Immature natural killer cell (primary cell): ENCODE results near the gene GPX4. TPM values are rescaled to one million over a fixed set of nuclear protein-coding genes. Genes with fewer than 3 reads are reported as not detected.
"Not testable (repeated sequence)": the region's sequence is repeated elsewhere in the genome, so short reads cannot be mapped to it uniquely, and the experiment has no call there.

ENCODE experiments used
- DNase-seq, 3 donors: peaks; one replicate each; pipeline ENCODE4 v3.0.0; 2022; ENCODE audit warnings: mixed read lengths in 1 of 3
- H3K27ac Mint-ChIP-seq, 6 donors: one replicate each; pipeline ENCODE4 v1.8.0; 2020; ENCODE audit warnings: mixed read lengths in 6 of 6, mild to moderate bottlenecking in 5 of 6, inconsistent platforms in 4 of 6, moderate library complexity in 3 of 6
- H3K27me3 Mint-ChIP-seq, 3 donors: one replicate each; pipeline ENCODE4 v1.8.0; 2020 to 2021; ENCODE audit warnings: low read depth in 3 of 3, mild to moderate bottlenecking in 3 of 3, mixed read lengths in 3 of 3, moderate library complexity in 3 of 3, inconsistent platforms in 1 of 3
- H3K36me3 Mint-ChIP-seq, 3 donors: one replicate each; pipeline ENCODE4 v1.8.0; 2020; ENCODE audit warnings: mixed read lengths in 3 of 3, inconsistent platforms in 2 of 3, mild to moderate bottlenecking in 2 of 3
- H3K4me1 Mint-ChIP-seq, 2 donors: one replicate each; pipeline ENCODE4 v1.8.0; 2020; ENCODE audit warnings: inconsistent platforms in 2 of 2, mild to moderate bottlenecking in 2 of 2, mixed read lengths in 2 of 2, moderate library complexity in 1 of 2
- H3K4me3 Mint-ChIP-seq, 5 donors: one replicate each; pipeline ENCODE4 v1.8.0; 2020; ENCODE audit warnings: mild to moderate bottlenecking in 5 of 5, mixed read lengths in 5 of 5, inconsistent platforms in 3 of 5, moderate library complexity in 3 of 5
- H3K9me3 Mint-ChIP-seq, 6 donors: one replicate each; pipeline ENCODE4 v1.8.0; 2020; ENCODE audit warnings: mild to moderate bottlenecking in 6 of 6, mixed read lengths in 6 of 6, inconsistent platforms in 4 of 6, moderate library complexity in 3 of 6
- polyA plus RNA-seq, 3 donors: library from polyadenylated mRNA; unstranded; fragments of 300-500 nt; fragmentation: Illumina TruSeq; gene quantifications; one replicate each; pipeline ENCODE4 v1.2.3, GENCODE V29; 2021

GPX4 gene
- polyA plus RNA-seq, 3 donors from 2014 or later = 225 to 320 (median 280) TPM

DNA sequence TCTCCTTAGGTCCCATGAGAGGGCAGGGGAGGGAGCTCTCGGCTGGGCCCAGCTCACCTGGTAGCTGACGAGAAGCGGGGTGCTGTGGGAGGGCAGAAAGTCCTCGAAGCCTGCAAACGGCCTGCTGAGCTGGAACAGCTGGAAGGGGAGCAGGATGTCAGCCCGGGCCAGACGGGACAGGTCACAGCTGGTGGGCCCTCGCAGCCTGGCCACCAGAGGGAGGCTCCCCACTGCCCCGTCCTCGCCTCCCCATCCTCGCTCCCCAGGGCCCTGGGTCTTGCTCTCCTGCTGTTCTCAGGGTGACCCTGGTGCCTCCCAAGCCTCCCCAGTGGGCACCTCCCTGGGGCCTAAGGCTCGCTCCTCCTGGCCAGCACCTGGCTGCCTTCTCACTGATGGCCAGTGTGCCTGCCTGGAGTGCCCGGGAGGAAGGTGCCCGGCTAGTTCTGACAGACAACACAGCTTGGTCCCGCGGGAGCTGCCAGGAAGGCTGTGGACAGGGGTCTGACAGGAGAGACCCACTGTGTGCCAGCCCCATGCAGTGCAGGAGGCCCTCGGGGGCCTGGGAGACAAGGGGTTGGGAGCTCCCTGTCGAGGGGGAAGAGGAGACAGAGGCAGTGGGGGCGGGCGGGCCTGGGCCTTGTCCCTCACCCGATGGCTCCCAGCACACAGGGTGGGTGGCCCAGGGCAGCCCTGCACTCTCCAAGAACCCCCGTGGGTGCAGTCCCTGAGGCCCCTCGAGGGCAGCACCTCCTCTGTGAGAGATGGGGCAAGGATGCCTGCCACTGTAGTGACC lies 20.3 kb downstream of the GPX4 start:
- Mint-ChIP-seq H3K4me3 (no peak overlapping the region), H3K27ac (no peak overlapping the region), H3K27me3 (peaks cover 0 to 3% (median 0%) of the 10 kb centered on the region in 3 donors), H3K4me1 (peaks cover 0 to 1% of the 10 kb centered on the region in 2 donors), H3K9me3 (no peaks in the 10 kb centered on the region), H3K36me3 (peaks cover 0 to 5% (median 4%) of the 10 kb centered on the region in 3 donors)
- DNase-seq = no peak

DNA sequence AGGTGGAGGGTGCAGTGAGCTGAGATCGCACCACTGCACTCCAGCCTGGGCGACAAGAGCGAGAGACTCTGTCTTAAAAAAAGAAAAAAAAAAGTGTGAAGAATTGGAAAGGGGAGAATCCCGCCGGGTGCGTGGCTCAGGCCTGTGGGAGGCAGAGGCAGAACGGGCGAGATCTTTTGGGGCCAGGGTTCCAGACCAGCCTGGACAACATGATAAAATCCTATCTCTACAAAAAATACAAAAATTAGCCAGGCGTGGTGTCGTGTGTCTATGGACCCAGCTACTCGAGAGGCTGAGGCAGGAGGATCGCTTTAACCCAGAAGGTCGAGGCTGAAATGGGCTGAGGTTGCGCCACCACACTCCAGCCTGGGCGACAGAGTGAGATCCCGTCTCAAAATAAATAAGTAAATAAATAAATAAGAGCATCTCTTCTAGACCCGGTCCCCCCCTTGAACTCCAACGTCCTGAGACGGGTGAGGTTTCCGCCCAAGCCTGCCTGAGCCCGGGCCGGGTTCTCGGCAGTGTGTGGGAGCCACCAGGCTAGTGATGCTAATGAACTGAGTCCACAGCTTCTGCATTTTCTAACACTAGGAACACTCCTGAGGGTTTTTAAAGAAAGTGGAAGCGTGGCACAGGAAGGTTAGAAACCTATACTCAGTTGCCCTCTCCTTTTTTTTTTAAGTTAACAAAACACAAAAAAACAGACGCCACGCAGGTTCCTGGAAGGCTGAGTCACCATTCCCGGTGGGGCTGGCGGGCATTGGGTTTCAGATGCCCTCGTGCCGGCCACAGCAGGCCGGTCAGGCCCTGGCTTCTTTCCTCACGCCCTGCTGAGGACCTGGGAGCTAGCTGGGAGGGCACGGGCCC lies 22.0 kb downstream of the GPX4 start:
- Mint-ChIP-seq H3K27ac (no peak overlapping the region), H3K36me3 (peaks cover 0 to 5% (median 4%) of the 10 kb centered on the region in 3 donors), H3K9me3 (no peaks in the 10 kb centered on the region), H3K4me1 (peaks cover 11 to 15% of the 10 kb centered on the region in 2 donors), H3K4me3 (no peak overlapping the region), H3K27me3 (peaks cover 0 to 10% (median 0%) of the 10 kb centered on the region in 3 donors)
- DNase-seq = no peak

DNA sequence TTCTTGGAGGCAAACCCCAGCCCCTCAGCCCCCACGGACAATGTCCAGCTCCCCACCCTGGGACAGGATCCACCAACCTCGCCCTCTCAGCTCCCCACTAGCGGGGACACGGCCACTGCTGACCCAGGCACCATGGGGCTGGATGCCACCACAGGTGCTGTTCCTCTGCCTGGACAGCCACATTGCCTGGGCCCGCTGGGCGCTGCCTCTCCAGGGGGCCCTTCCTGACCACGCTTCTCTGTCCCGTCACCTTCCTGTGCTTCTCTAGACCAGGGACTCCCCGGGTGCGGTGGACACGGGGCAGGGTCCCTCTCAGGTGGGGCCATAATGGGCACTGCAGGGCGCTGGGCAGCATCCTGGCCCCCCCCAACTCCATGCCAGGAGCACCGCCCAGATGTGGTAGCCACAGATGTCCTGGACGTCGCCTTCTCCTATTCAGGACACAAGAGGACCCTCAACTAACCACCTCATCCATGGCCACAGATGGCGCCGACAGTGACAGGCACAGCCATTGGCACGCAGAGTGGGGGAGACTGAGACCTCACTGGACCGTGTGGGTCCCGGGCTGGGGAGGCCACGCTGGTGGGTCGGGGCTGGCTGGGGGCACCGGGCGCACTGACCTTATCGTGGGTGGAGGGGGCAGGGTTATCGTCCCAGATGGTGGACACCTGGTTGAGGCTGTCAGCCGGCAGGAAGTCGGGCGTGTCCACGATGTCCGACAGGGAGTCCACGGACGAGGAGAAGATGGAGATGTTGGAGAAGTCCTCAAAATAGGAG lies 23.4 kb downstream of the GPX4 start:
- Mint-ChIP-seq H3K27me3 (peaks cover 0 to 11% (median under 1%) of the 10 kb centered on the region in 3 donors), H3K36me3 (peaks cover 0 to 4% (median 0%) of the 10 kb centered on the region in 3 donors), H3K4me3 (no peak overlapping the region), H3K9me3 (no peaks in the 10 kb centered on the region), H3K27ac (no peak overlapping the region), H3K4me1 (peaks cover 12 to 23% of the 10 kb centered on the region in 2 donors)
- no peak for DNase-seq

DNA sequence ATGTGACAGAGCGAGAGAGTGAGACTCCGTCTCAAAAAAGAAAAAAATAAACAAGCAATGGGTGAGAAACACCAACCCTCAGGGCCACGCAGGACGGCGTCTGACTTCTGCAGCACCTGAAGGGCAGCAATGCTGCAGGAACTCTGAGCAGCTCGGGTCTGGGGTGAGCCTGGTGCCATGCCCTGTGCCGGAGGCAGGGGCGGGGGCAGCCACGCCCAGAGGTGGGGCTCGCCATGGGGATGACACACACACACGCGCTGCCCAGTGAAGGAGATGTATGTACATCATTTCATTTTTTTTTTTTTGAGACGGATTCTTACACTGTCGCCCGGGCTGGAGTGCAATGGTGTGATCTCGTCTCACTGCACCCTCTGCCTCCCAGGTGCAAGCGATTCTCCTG lies 24.3 kb downstream of the GPX4 start:
- H3K27ac Mint-ChIP-seq = no peak overlapping the region
- H3K4me1 Mint-ChIP-seq = peaks cover 12 to 27% of the 10 kb centered on the region in 2 donors
- H3K27me3 Mint-ChIP-seq = peaks cover 6 to 19% (median 8%) of the 10 kb centered on the region in 3 donors
- H3K9me3 Mint-ChIP-seq = no peaks in the 10 kb centered on the region
- peaks cover 0 to 4% (median 0%) of the 10 kb centered on the region in 3 donors for H3K36me3 Mint-ChIP-seq
- no peak for DNase-seq
- H3K4me3 Mint-ChIP-seq = no peak overlapping the region

DNA sequence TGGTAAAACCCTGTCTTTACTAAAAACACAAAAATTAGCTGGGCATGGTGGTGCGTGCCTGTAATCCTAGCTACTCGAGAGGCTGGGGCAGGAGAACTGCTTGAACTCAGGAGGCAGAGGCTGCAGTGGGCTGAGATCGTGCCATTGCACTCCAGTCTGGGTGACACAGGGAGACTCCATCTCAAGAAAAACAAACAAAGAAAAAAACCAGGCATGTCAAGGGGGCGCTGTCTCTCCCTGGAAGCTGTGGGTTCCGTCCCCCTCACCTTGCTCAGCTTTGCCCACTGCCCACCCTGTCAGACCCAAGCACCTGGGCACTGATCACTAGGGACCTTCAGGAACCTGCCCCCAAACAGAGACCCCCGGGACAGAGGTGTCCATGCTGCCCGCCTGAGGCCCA lies 25.3 kb downstream of the GPX4 start:
- peak overlapping the region in 1 of 6 donors; percentile 10 for H3K27ac Mint-ChIP-seq
- peaks cover 20 to 34% of the 10 kb centered on the region in 2 donors for H3K4me1 Mint-ChIP-seq
- not testable (repeated sequence) for H3K9me3 Mint-ChIP-seq, DNase-seq, H3K36me3 Mint-ChIP-seq, H3K4me3 Mint-ChIP-seq
- H3K27me3 Mint-ChIP-seq = peaks cover 12 to 23% (median 13%) of the 10 kb centered on the region in 3 donors

DNA sequence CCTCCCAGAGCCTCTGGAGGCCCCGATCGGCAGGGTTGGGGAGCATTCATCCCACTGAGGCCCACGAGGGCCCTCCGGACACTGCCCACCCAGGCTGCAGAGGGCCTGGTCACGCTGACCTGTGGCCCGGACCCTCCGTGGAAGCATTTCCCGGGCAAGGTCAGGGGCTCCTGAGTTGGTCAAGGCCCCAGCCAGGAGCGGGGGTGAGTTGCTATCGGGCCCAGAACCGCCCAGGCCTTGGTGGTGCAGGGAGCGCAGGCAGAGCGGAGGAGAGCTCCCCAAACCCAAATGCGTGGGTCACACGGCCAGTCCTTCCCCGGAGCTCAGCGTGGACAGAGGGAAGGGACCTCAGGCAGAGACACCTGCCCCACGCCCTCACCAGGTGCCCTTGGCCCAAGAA lies 25.7 kb downstream of the GPX4 start:
- H3K4me1 Mint-ChIP-seq = peaks cover 24 to 38% of the 10 kb centered on the region in 2 donors
- H3K9me3 Mint-ChIP-seq = peaks cover 0 to 1% (median 0%) of the 10 kb centered on the region in 6 donors
- H3K36me3 Mint-ChIP-seq = peaks cover 0 to 4% (median 0%) of the 10 kb centered on the region in 3 donors
- H3K4me3 Mint-ChIP-seq = peak overlapping the region in 2 of 5 donors; percentile 18 to 82
- H3K27me3 Mint-ChIP-seq = peaks cover 12 to 21% (median 13%) of the 10 kb centered on the region in 3 donors
- no peak for DNase-seq
- peak overlapping the region in 3 of 6 donors; percentile 49 to 90 (median 79) for H3K27ac Mint-ChIP-seq

DNA sequence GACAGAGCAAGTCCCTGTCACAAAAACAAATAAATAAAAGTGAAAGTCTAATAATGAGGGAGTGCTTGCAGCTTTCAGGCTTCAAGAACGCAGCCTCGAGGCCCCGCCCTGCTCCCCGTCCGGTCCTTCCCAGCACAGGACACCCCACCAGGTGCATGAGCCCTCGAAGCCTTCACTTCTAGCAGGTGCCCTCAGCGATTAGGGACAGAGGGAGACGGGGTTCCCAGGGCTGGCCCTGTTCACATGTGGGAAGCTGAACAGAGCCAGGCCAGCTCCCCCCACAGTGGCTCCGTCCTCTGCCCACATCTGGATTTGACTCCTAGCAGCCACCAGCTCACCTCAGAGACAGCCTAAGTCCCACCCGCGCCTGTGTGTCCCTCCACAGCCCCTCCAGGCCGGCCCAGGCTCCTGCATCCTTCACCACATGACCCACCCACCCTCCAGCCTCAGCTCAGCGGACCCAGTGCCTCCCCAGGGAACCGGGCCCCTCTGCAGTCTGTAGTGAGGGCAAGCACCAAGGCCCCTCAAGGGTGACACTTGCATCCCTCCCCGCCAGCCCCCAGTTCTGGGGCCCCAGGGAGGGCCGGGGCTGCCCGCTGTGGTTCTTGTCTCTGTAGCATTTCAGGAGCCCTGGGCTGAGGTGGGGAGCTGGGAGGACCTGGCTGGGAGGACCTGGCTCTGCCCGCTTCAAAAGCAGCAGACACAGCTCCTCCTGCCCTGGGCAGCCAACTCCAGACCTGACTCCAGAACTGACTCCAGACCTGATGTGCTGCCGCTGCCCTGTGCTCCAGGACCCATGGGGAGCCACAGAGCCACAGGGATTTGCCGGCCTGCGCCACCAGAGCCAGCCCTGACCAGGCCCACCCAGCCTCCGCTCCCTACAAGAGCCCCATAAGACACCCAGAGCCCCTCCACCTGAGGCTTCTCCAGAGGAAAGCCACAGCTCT lies 27.2 kb downstream of the GPX4 start:
- peaks cover 0 to 1% (median 0%) of the 10 kb centered on the region in 6 donors for H3K9me3 Mint-ChIP-seq
- H3K27ac Mint-ChIP-seq = peak overlapping the region; percentile 81 to 95 (median 91)
- peak overlapping the region; percentile 77 to 85 (median 82) for H3K4me3 Mint-ChIP-seq
- peaks cover 12 to 21% (median 13%) of the 10 kb centered on the region in 3 donors for H3K27me3 Mint-ChIP-seq
- peak in 1 of 3 donors; percentile 27 for DNase-seq
- peaks cover 34 to 44% of the 10 kb centered on the region in 2 donors for H3K4me1 Mint-ChIP-seq
- H3K36me3 Mint-ChIP-seq = no peaks in the 10 kb centered on the region

DNA sequence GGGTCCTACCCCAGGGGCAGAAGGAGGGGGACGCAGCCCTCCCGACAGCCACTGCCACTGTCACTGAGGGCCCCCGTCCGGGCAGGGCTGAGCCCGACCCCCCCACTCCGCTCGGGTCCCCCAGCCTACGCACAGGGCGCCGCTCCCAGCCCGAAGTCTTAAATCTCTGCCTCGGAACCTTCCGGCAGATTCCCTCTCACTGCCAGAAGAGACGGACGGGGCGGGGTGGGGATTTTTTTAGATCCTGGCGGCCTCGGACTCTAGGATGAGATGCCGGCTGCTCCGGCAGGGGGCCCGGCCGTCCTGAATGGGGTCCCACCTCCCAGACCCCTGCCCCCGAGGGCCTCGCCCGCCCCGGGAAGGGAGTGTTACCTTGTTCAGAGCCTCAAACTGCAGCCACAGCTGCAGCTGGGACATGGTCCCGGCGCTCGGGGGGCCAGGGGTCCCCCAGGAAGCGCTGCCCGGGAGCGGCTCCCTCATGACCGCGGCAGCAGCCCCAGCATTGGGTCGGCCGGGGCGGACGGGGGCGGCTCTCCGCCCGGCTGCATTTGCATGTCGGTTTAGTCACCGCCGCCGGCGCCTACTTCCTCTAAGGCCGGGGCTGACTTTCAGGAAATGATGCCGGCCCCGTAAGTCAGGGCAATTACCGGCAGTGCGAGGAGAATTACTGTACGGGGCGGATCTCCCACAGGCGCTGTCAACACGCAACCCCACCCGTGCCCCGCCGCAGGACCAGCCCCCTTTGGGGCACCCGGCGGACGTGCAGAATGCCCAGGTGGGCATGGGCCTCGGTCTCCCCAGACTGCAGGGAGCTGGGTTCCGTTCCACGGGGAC lies 28.1 kb downstream of the GPX4 start:
- peak; percentile 88 to 91 (median 90) for DNase-seq
- Mint-ChIP-seq H3K27me3 (peaks cover 12 to 21% (median 13%) of the 10 kb centered on the region in 3 donors), H3K36me3 (no peaks in the 10 kb centered on the region), H3K4me3 (peak overlapping the region; percentile 77 to 85 (median 82)), H3K9me3 (peaks cover 0 to 1% (median 0%) of the 10 kb centered on the region in 6 donors), H3K27ac (peak overlapping the region; percentile 81 to 95 (median 93)), H3K4me1 (peaks cover 41 to 48% of the 10 kb centered on the region in 2 donors)

DNA sequence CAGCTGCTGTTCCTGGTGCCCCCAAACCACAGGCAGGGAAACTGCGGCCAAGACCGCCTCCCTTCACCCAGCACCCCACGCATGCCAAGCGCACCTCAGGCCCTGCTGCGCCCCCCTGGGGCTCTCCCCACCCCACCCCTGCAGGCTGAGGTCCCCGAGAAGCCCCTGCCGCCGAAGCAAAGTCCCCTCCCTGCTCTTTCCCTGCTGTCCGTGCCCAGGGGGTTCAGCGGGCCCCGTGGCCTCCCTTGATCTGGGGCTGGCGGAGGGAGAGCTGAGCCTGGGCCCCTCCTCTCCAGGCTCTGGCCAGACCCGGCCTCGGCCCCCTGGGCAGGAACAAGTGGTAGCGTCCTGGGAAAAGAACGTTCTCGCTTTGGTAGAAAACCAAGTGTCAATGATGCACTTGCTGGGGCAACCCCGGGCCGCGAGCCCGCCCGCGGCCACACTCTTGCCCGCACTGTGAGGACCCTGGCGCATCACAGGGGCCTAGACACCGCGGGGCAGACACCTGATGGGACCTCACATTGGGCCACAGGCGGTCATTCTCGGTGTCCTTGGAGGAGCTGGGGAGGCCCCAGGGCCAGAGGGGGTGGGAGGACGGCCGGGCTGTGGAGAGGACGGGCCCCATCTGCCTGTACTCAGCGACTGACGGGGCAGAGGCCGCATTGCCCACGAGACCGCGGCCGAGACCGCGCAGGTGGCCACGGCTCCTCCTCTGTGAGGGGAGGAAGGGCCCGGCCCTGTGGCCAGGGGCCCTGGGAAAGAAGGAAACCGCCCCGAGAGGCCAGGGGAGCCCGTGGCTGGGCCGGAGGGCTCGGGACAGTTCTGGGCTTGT lies 29.0 kb downstream of the GPX4 start:
- Mint-ChIP-seq H3K27ac (peak overlapping the region; percentile 86 to 95 (median 94)), H3K9me3 (peaks cover 0 to 1% (median 0%) of the 10 kb centered on the region in 6 donors), H3K4me1 (peaks cover 41 to 48% of the 10 kb centered on the region in 2 donors), H3K4me3 (peak overlapping the region; percentile 77 to 85 (median 82)), H3K27me3 (peaks cover 12 to 21% (median 13%) of the 10 kb centered on the region in 3 donors), H3K36me3 (no peaks in the 10 kb centered on the region)
- peak; percentile 86 to 90 (median 88) for DNase-seq

DNA sequence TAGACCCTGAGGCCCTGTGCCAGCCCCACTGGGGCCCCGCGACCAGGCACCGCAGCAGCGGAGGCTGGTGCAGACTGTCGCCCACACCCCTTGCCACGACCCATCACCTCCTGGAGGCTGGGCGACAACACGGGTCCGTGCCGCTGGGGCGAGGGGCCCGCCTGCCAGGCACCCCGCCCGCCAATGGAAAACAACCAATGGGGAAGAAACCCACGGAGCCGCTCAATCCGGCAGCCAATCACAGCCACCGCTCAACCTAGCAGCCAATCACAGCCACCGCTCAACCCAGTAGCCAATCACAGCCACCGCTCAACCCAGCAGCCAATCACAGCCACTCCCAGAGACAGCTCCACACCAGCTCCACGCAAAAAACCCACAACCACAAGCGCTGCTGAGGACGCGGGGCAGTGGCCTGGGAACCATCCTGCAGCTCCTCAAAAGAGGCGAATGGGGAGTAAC lies 29.7 kb downstream of the GPX4 start:
- peak overlapping the region; percentile 86 to 95 (median 92) for H3K27ac Mint-ChIP-seq
- H3K4me3 Mint-ChIP-seq = peak overlapping the region; percentile 71 to 85 (median 82)
- H3K9me3 Mint-ChIP-seq = peaks cover 0 to 1% (median 0%) of the 10 kb centered on the region in 6 donors
- DNase-seq = peak; percentile 83 to 93 (median 85)
- H3K4me1 Mint-ChIP-seq = peaks cover 41 to 48% of the 10 kb centered on the region in 2 donors
- H3K36me3 Mint-ChIP-seq = no peaks in the 10 kb centered on the region
- peaks cover 12 to 21% (median 13%) of the 10 kb centered on the region in 3 donors for H3K27me3 Mint-ChIP-seq

DNA sequence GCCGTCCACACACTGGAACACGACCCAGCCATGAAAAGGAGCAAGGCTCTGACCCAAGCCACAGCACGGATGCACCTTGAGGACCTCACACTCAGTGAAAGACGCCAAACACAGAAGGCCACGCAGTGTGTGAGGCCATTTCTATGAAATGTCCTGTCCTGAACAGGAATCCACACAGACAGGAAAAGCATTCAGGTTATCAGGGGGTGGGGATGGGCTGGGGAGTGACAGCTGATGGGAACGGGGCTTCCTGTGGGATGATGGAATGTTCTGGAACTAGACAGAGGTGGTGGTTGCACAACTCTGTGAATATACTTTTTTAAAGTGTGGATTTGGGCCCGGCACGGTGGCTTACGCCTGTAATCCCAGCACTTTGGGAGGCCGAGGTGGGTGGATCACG lies 30.6 kb downstream of the GPX4 start:
- peak overlapping the region; percentile 68 to 94 (median 89) for H3K27ac Mint-ChIP-seq
- H3K36me3 Mint-ChIP-seq = no peaks in the 10 kb centered on the region
- peaks cover 0 to 1% (median 0%) of the 10 kb centered on the region in 6 donors for H3K9me3 Mint-ChIP-seq
- no peak for DNase-seq
- H3K4me1 Mint-ChIP-seq = peaks cover 41 to 51% of the 10 kb centered on the region in 2 donors
- H3K4me3 Mint-ChIP-seq = peak overlapping the region in 1 of 5 donors; percentile 35
- H3K27me3 Mint-ChIP-seq = peaks cover 12 to 21% (median 13%) of the 10 kb centered on the region in 3 donors
